D721Med (cell line): ENCODE measurements around the gene DBX1.

Source experiments
- DNase-seq: peaks from one replicate; pipeline ENCODE4 v3.0.0; 2011; ENCODE audit warnings: low spot score; ENCODE audit not compliant: insufficient read length
- FAIRE-seq: peaks from 2 replicates; lab custom pipeline; 2011; peaks lifted over from hg19 to GRCh38; lab: Jason Lieb, UNC
- CTCF ChIP-seq: IDR thresholded peaks from 2 replicates; pipeline ENCODE4 v1.5.1; 2012; ENCODE audit warnings: mild to moderate bottlenecking, control low read depth; ENCODE audit not compliant: insufficient read depth; ENCODE audit errors: missing control alignments

Gene DBX1

GRCh38 chr11:20159466-20160381 is 551 bp downstream of the DBX1 start:
- no peak for TF ChIP-seq CTCF

GRCh38 chr11:20158597-20159257 is 1.5 kb downstream of the DBX1 start:
- no peak for TF ChIP-seq CTCF
- DNase-seq: no peak
- FAIRE-seq: no peak

More at GRCh38 chr11:20159466-20160381, 551 bp downstream of the DBX1 start:
- DNase-seq: no peak
- FAIRE-seq: no peak

GRCh38 chr11:20157728-20158127 is 2.5 kb downstream of the DBX1 start:
- FAIRE-seq (no peak), DNase-seq (no peak)
- TF ChIP-seq CTCF: no peak

DNA sequence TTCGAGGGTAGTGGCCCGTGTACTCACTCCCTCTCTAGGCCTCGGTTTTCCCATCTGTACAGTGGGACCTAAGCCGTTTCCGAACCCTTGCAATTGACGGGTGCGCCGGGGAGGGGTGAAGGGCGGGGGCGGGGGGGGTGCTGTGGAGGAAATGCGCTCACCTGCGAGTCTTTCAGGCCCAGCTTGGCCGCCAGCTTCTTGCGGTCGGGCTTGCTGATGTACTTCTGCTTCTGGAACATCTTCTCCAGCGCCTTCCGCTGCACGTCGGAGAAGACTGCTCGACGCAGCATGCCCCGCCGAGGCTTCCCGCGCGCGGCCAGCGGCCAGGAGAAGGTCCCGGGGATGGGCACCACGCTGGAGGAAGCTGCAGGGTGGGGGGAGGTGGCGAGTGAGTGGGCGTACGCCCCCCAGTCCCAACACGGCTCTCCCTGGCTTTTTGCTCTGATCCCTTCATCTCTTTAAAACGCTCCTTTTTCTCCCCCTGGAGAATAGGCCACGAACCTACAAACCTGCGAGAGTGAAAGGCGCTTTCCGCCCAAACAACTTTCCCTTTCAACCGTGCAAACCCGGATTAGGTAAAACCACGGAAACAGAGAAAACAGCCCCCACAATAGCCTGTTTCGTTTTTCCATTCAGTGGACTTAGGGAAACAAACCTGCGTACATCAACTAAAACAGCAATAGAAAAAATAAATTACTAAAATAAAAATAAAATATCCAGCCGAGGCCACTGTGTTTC is 3.2 kb downstream of the DBX1 start:
- FAIRE-seq: no peak
- no peak for TF ChIP-seq CTCF
- no peak for DNase-seq

- TF ChIP-seq CTCF: no peak
These were observed 3.9 kb downstream of the DBX1 start for GRCh38 chr11:20156280-20156875.

DNA sequence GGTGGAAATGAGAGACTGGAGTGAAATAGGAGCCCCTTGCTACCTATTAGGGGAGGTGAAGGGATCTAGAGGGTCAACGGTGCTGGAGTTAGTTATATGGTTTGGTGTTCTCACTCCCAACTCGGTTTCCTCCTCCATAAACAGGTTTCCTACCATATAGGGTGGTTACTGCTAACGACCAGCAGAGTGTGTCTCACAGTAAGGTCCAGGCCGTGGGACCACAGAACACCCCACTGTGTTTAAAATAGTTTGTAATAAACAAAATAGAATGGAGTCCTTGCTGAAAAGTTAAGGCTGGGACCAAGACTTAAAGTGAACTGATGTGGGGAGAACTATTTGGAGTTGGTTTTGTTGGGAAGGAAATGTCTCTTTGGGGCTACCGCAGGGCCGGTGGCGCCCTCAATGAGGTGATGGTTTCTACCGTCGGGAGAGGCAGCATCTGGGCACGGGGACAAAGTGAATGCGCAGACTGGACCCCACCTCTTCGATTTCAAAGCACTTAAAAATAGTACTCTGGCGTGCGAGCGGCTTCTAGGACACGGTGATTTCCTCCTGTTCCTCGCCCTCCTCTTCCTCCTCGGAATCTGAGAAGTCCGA is 4.5 kb downstream of the DBX1 start:
- FAIRE-seq (no peak), DNase-seq (no peak)
- no peak for TF ChIP-seq CTCF

More at GRCh38 chr11:20156280-20156875, 3.9 kb downstream of the DBX1 start:
- no peak for DNase-seq
- no peak for FAIRE-seq
